HG03139 (cell line): ENCODE data around the gene KRTAP10-11.
"Not testable (repeated sequence)": the region's sequence is repeated elsewhere in the genome, so short reads cannot be mapped to it uniquely, and the experiment has no call there.

Source experiments
- ATAC-seq: cut with Tn5 transposase; IDR thresholded peaks from one replicate; pipeline ENCODE4 v1.9.1; 2021; ENCODE audit not compliant: unreplicated experiment

KRTAP10-11 gene

DNA sequence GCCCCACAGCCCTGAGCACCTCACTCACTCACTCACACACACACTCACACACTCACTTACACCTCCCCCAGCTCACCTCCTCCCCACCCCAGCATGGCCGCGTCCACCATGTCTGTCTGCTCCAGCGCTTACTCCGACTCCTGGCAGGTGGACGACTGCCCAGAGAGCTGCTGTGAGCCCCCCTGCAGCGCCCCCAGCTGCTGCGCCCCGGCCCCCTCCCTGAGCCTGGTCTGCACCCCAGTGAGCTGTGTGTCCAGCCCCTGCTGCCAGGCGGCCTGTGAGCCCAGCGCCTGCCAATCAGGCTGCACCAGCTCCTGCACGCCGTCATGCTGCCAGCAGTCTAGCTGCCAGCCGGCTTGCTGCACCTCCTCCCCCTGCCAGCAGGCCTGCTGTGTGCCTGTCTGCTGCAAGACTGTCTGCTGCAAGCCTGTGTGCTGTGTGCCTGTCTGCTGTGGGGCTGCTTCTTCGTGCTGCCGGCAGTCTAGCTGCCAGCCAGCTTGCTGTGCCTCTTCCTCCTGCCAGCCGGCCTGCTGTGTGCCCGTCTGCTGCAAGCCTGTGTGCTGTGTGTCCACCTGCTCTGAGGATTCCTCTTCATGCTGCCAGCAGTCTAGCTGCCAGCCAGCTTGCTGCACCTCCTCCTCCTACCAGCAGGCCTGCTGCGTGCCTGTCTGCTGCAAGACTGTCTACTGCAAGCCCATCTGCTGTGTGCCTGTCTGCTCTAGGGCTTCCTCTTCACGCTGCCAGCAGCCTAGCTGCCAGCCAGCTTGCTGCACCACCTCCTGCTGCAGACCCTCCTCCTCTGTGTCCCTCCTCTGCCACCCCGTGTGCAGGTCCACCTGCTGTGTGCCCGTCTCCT, at the start of gene KRTAP10-11:
Gene KRTAP10-11 (plus strand): TSS at position 49 of the 856 bp plus-strand sequence. CDS start 45 bp downstream, at position 94.
- ATAC-seq: not testable (repeated sequence)

DNA sequence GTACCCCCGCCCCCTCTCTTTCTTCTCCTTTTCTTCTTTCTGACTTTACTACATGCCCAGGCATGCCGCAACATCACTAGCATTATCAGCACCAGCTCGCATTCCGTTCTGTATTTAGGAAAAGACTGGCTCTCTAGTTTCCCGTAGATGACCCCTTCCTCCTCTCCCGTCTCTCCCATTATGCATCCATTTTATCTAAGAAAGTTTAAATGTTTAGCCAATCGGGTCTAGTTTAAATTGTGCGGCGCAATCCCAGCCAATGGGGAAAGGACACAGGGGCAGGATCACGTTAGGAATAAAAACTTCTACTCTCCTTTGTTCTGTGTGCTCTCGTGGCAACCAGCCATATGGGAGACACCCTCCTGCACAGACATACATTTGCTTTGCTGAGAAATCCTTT, 48.2 kb upstream of the KRTAP10-11 start:
- ATAC-seq: no peak

DNA sequence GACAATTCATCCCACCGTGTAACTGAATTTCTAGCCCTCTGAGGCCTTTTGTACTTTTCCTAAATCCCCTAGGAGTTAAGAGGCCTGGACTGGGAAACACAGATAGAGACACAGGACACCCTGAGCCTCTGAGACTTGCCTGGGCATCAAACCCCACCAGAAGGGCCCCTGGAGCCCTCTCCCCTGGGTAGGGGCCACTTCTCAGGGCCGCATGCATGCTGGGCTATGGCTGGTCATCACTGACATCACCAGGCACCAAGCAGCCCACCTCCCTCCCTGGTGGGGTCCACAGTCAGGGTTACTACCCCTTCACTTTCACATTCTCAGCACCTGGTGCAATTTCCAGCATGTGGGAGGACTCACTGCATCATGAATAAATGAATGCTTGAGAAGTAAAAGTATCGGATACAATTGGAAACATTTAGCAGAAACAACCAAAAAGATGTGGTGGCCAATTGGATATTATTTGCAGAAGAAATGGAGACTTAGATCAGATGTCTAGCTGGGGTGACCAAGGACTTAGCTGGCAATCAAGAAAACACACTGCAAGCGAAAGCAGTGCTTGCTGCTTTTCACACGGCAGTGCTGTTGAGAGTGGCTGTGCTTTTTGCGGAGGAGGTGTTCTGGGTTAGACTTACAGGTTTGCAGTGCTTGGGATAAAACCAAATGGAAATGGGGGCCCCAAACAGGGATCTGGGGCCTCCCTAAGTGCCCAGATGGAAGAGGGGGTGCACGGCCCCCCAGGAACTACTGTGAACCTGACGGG, 46.8 kb upstream of the KRTAP10-11 start:
- no peak for ATAC-seq

DNA sequence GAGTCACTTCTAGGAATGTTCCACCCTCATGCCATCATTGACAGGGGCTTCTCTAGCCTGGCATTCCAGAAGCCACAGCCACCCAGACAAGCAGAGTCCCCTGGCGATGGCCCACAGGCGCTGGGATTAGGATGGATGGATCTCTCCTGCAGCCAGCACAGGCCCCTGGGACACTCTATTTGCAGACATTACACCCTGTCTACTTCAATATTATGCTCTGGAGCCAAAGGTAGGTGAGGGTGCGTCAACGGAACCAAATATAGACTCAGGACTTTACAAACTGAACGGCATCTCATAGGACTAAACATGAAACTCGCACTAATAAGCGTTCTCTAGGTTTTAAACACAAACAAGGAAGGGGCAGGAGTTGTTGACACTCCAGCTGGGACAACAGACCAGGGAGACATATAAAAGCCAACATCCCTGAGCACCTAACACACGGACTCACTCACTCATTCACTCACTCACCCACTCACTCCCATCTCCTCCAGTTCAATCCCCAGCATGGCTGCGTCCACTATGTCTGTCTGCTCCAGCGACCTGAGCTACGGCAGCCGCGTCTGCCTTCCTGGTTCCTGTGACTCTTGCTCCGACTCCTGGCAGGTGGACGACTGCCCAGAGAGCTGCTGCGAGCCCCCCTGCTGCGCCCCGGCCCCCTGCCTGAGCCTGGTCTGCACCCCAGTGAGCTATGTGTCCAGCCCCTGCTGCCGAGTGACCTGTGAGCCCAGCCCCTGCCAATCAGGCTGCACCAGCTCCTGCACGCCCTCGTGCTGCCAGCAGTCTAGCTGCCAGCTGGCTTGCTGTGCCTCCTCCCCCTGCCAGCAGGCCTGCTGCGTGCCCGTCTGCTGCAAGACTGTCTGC, 45.9 kb upstream of the KRTAP10-11 start, which contains the start of gene KRTAP10-7:
Gene KRTAP10-7 (plus strand): TSS at position 480 of the 861 bp plus-strand sequence. CDS start 25 bp downstream, at position 505.
- not testable (repeated sequence) for ATAC-seq

- not testable (repeated sequence) for ATAC-seq
These were observed 45.1 kb upstream of the KRTAP10-11 start for GRCh38 chr21:44601091-44601490.

DNA sequence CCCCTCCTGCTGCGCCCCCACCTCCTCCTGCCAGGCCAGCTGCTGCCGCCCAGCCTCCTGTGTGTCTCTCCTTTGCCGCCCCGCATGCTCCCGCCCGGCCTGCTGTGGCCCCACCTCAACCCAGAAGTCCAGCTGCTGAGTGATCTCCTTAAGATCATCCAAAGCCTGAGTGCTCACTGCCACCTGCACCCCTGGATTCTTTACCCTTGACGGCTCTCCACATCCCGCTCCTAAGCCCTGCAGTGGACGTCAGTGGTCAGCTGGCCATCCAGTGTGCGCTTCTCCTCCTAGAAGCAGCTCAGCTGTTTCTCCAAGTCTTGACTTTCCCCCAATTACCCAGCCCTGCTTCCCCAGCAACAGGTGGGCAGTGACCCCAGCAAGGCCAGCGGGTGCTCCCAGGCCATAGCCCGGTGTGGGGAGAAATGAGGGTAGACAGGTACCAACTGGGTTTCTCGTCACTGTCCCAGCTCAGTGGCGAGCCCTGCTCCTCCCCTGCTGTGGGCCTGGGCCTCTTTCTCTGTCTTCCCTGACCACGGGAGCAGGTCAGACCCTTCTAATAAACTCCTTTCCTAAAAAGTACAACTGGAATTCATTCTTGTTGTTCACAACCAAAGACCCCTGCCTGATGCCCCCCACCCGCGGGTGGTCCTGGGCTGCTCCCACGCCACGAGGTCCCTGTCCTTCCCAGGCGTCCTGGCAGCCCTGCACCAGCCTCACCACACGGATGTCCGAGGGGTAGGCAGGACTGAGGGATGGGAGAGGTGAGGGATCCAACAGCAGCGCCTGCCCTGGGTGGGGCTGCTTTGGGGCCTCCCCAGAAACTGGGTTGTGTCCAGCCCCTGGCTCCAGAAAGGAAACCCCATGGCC, 44.4 kb upstream of the KRTAP10-11 start:
- no peak for ATAC-seq

- no peak for ATAC-seq
These were observed 43.8 kb upstream of the KRTAP10-11 start for GRCh38 chr21:44602463-44602850.

DNA sequence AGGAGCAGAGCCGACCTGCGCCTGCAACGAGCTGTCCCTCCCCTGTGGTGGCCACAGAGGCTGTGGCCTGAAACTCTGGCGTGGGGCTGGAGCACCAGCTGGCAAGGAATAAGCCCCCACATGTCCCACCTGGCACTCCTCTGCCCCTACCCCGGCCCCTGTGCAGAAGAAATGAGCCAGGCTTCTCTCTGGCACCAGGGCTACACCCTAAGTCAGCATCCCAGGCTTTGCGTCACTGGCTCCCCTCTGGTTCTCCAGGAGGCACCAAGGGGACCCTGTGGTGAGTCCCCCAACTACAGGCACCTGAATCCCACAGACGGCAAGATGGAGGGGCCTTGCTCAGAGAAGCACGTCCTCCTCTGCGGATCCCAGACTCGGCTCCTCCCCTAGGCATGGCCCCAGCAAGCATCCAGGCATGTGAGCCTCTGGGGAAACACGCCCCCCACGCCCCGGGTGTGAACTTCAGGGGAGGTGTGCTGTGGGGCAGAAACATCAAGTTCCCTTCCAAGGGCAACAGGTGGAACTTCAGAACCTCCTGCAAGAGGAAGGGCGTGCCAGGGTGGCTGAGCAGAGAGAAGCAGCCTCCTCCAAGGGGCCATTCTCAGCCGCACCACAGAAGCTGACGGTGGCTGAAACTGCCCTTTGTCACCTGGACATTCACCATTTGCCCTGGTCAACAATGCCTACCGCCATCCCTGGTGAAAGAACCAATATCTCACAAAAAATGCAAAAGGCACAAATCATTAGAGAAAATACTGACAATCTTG, 42.9 kb upstream of the KRTAP10-11 start:
- no peak for ATAC-seq

DNA sequence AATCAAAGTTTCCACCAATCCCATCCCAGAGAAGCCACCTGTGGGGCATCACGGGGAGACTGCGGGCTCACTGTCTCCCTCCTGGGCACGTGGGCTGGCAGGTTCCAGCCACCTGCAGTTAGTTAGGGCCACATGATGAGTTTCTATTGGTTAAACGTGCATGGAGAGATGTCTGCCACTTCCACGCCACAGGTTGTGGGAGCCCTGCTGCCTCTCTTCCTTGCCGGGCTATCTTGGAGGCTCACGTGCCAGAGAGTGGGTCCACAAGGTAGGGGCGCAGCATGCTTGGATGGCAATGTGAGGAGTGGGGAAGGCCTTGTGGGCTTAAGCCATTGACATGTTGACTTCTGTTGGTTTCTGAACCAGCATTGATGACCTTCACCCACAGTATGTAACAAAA, 42.3 kb upstream of the KRTAP10-11 start:
- ATAC-seq: no peak

DNA sequence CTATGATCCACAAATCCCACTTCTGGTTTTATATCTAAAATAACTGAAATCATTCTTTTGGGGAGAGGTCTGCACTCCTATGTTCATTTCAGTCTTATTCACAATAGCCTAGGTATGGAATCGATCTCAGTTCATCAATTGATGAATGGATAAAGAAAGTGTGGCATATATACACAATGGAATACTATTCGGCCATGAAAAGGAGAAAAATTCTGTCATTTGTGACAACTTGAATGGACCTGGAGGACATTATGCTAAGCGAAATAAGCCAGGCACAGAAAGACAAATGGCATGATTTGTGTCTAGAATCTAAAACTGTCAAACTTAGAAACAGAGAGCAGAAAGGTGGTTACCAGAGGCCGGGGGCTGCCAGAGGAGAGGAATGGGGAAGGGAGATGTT, 39.7 kb upstream of the KRTAP10-11 start:
- ATAC-seq: no peak

DNA sequence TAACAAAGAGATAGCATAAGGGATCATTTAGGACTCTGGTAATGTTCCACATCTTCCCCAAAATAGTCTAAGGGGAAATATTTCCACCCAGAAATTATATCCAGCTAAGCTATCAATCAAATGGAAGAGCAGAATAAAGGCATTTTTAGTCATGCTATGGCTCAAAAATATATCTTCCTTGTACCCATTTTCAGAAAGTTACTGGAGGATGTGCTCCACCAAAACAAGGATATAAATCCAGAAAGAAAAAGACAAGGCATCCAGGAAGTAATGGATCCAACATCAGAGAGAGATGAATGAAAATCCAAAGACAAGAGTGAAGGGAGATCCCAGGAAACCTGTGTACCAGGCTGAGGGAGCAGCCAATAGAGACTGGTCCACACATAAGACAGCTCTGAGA, 37.0 kb upstream of the KRTAP10-11 start:
- ATAC-seq: no peak

DNA sequence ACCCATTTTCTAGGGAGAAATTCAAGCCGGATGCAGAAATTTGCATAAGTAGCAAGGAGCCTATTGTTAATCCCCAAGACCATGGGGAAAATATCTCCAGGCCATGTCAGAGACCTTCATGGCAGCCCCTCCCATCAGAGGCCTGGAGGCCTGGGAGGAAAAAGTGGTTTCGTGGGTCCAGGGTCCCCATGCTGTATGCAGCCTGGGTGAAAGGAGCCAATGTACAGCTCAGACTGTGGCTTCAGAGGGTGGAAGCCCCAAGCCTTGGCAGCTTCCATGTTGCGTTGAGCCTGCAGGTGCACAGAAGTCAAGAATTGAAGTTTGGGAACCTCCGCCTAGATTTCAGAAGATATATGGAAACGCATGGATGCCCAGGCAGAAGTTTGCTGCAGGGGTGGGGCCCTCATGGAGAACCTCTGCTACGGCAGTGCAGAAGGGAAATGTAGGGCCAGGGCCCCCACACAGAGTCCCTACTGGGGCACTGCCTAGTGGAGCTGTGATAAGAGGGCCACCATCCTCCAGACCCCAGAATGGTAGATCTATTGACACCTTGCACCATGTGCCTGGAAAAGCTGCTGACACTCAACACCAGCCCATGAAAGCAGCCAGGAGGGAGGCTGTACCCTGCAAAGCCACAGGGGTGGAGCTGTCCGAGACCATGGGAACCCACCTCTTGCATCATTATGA, 35.9 kb upstream of the KRTAP10-11 start:
- ATAC-seq: not testable (repeated sequence)

GRCh38 chr21:44611551-44611950, 34.7 kb upstream of the KRTAP10-11 start:
- no peak for ATAC-seq

GRCh38 chr21:44612029-44612486, 34.2 kb upstream of the KRTAP10-11 start, which contains the start of gene KRTAP10-8:
KRTAP10-8 (plus strand) TSS chr21:44612079; CDS start chr21:44612101, 22 bp downstream.
- ATAC-seq: no peak

- no peak for ATAC-seq
These were observed 33.5 kb upstream of the KRTAP10-11 start for GRCh38 chr21:44612669-44613229.

- ATAC-seq: no peak
These were observed 32.6 kb upstream of the KRTAP10-11 start for GRCh38 chr21:44613386-44614155.

GRCh38 chr21:44614161-44614631, 32.0 kb upstream of the KRTAP10-11 start:
- ATAC-seq: no peak
